Natural killer cell (primary cell): Measurements from ENCODE around the gene ATXN2L. TPM values are rescaled to one million over a fixed set of nuclear protein-coding genes. Genes with fewer than 3 reads are reported as not detected.

Experiments
- ATAC-seq, 3 donors: fragments of 150-1000 bp in 2 of 3; fragments of 200-7000 bp in 1 of 3; cut with Tn5 transposase; 1 replicate in 1 of 3; 2 replicates in 2 of 3; pipeline ENCODE4 v1.10.0; 2021; ENCODE audit warnings: mild to moderate bottlenecking in 2 of 3, moderate library complexity in 2 of 3
- DNase-seq, 2 donors: peaks; one replicate each; pipeline versions ENCODE4 v3.0.0 to v3.0.0-alpha.2; 2013 to 2021; ENCODE audit warnings: mixed read lengths in 1 of 2
- H3K27ac ChIP-seq: one replicate; pipeline ENCODE4 v1.5.1; 2013; ENCODE audit warnings: mild to moderate bottlenecking, low read length
- H3K27me3 ChIP-seq: one replicate; pipeline ENCODE4 v1.6.1; 2013; ENCODE audit warnings: low read length; ENCODE audit not compliant: control insufficient read depth, insufficient read depth
- H3K36me3 ChIP-seq: one replicate; pipeline ENCODE4 v1.6.1; 2013; ENCODE audit warnings: low read length; ENCODE audit not compliant: control insufficient read depth, insufficient read depth
- H3K4me1 ChIP-seq: one replicate; pipeline ENCODE4 v1.6.1; 2013; ENCODE audit warnings: low read length; ENCODE audit not compliant: control insufficient read depth, insufficient read depth
- H3K4me3 ChIP-seq: one replicate; pipeline ENCODE4 v1.5.1; 2013; ENCODE audit warnings: low read length
- H3K9me3 ChIP-seq: one replicate; pipeline ENCODE4 v1.6.1; 2013; ENCODE audit warnings: low read length; ENCODE audit not compliant: control insufficient read depth, insufficient read depth
- H3K27ac Mint-ChIP-seq, 2 donors: one replicate each; pipeline ENCODE4 v1.8.0; 2022; ENCODE audit warnings: mild to moderate bottlenecking in 2 of 2, mixed read lengths in 2 of 2, moderate library complexity in 1 of 2
- H3K27me3 Mint-ChIP-seq, 2 donors: one replicate each; pipeline ENCODE4 v1.8.0; 2022; ENCODE audit warnings: low read depth in 2 of 2, mixed read lengths in 2 of 2
- H3K36me3 Mint-ChIP-seq: one replicate; pipeline ENCODE4 v1.8.0; 2022; ENCODE audit warnings: mixed read lengths
- H3K4me1 Mint-ChIP-seq, 2 donors: one replicate each; pipeline ENCODE4 v1.8.0; 2022; ENCODE audit warnings: mixed read lengths in 2 of 2
- H3K4me3 Mint-ChIP-seq: one replicate; pipeline ENCODE4 v1.8.0; 2022; ENCODE audit warnings: mild to moderate bottlenecking, moderate library complexity, mixed read lengths
- H3K9me3 Mint-ChIP-seq, 2 donors: one replicate each; pipeline ENCODE4 v1.8.0; 2022; ENCODE audit warnings: mixed read lengths in 2 of 2
- WGBS: methylation state at CpG from one replicate; pipeline ENCODE4 v1.1.7; 2013; ENCODE audit warnings: missing lambda C conversion rate; ENCODE audit not compliant: insufficient coverage; 5-methylcytosine and 5-hydroxymethylcytosine counted together
- intact Hi-C: fragments of 100-400 bp; cut with micrococcal nuclease; formaldehyde crosslinking; loops from one replicate; pipeline ENCODE4 v1.14.2; 2022
- total RNA-seq, 4 donors: library from RNA; stranded (reverse); fragments of 120-200 nt in 1 of 4; gene quantifications; one replicate each; pipeline versions ENCODE4 v1.2.3 to v1.2.4, GENCODE V29; 2013 to 2022
- TF ChIP-seq, protein P1 (sequence below): fragments of 200-600 bp; IDR thresholded peaks from one replicate; pipeline ENCODE4 v1.8.0; 2022; ENCODE audit warnings: antibody characterized with exemption

Gene ATXN2L
- total RNA-seq, 3 donors from 2014 or later (not counting 1 experiment from before 2014, with no cell fraction given) = 350 to 451 (median 416) TPM

DNA sequence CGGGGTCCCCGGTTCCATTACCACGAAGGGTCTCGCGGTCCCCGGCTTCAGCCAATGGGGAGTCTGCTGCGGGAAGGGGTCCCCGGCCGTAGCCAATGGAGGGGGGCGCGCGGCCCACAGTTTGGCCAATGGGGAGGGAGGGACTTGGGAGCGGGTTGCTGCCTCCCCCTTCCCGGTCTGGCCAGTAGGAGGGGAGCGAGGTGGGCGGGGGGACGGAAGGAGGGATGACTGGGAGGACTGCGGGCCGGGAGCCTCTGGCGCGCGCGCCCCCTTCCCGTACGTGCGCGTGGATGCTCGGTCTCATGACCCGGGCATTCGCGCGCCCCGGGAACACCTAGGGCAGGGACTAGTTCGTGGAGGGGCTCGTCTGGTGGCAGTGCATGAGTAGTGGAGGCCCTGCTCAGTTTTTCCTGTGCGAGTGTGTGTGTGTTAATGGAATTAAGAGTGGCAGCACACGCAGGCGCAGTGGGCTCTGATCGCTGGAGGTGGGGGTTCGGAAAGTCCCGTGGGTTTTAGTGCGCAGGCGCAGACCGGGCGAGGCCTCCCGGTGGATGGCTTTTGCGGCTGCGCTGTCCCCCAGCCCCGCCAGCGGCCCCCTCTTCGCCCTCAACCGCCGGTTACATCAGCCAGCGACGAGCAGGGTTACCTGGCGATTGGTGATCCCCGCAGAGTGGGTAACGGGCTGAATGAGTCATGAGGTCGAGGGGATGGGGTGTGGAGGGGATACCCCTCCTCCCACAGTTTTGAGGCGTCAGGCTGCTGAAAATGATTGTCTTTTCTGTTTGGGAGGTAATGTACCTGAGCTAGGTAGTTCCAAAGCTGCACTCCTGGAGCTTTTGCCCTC is 1.3 kb downstream of the ATXN2L start:
- no peaks in the 10 kb centered on the region for H3K27me3 ChIP-seq
- ATAC-seq (peak; percentile 61 to 77 (median 68)), DNase-seq (peak; percentile 94 to 98)
- Mint-ChIP-seq H3K4me1 (peaks cover 33 to 36% of the 10 kb centered on the region in 2 donors), H3K27ac (peak overlapping the region; percentile 96 to 99), H3K27me3 (no peaks in the 10 kb centered on the region), H3K4me3 (peak overlapping the region; percentile 94), H3K36me3 (peaks cover 12% of the 10 kb centered on the region), H3K9me3 (no peaks in the 10 kb centered on the region)
- H3K36me3 ChIP-seq = peaks cover 35% of the 10 kb centered on the region
- intact Hi-C loops = loop anchor here (1.0 to 5.0 kb wide), 5 partner anchors 22 to 1828 kb away; partner anchors contain the start of genes PRR14, RABEP2, SH2B1 and TUFM
- peaks cover 20% of the 10 kb centered on the region for H3K4me1 ChIP-seq
- H3K27ac ChIP-seq = peak overlapping the region; percentile 98
- H3K4me3 ChIP-seq = peak overlapping the region; percentile 90
- no peaks in the 10 kb centered on the region for H3K9me3 ChIP-seq
- under 1% methylated on average over 57 of the region's 60 CpGs for WGBS
- TF ChIP-seq, protein P1, sequence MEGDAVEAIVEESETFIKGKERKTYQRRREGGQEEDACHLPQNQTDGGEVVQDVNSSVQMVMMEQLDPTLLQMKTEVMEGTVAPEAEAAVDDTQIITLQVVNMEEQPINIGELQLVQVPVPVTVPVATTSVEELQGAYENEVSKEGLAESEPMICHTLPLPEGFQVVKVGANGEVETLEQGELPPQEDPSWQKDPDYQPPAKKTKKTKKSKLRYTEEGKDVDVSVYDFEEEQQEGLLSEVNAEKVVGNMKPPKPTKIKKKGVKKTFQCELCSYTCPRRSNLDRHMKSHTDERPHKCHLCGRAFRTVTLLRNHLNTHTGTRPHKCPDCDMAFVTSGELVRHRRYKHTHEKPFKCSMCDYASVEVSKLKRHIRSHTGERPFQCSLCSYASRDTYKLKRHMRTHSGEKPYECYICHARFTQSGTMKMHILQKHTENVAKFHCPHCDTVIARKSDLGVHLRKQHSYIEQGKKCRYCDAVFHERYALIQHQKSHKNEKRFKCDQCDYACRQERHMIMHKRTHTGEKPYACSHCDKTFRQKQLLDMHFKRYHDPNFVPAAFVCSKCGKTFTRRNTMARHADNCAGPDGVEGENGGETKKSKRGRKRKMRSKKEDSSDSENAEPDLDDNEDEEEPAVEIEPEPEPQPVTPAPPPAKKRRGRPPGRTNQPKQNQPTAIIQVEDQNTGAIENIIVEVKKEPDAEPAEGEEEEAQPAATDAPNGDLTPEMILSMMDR = no peak

GRCh38 chr16:28824717-28824973 is 1.8 kb downstream of the ATXN2L start:
- Mint-ChIP-seq H3K9me3 (no peaks in the 10 kb centered on the region), H3K27me3 (no peaks in the 10 kb centered on the region), H3K36me3 (peaks cover 12% of the 10 kb centered on the region), H3K4me1 (peaks cover 33 to 36% of the 10 kb centered on the region in 2 donors), H3K4me3 (peak overlapping the region; percentile 94), H3K27ac (peak overlapping the region; percentile 96 to 99)
- DNase-seq (no peak), ATAC-seq (no peak)
- Histone ChIP-seq H3K9me3 (no peaks in the 10 kb centered on the region), H3K4me1 (peaks cover 20% of the 10 kb centered on the region), H3K36me3 (peaks cover 41% of the 10 kb centered on the region), H3K27me3 (no peaks in the 10 kb centered on the region), H3K27ac (peak overlapping the region; percentile 98), H3K4me3 (peak overlapping the region; percentile 90)
- intact Hi-C loops = loop anchor here (1.0 to 5.0 kb wide), 5 partner anchors 22 to 1828 kb away; partner anchors contain the start of genes PRR14, RABEP2, SH2B1 and TUFM
- WGBS = 46% methylated on average over 5 of the region's 5 CpGs
- TF ChIP-seq, protein P1 = no peak

DNA sequence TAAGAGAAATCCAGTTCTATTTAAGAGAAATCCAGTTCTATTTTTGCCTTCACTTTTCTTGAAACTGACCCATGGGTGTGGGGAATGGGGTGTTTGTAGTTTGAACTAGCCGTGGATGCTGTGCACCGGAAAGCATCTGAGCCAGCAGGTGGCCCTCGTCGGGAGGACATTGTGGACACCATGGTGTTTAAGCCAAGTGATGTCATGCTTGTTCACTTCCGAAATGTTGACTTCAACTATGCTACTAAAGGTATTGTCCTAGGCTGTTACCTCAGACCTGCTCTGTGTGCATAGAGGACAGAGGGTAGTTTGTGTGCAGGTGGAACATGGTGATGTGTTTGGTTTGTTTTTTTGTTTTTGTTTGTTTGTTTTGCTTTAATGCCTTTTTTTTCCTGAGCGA is 3.3 kb downstream of the ATXN2L start:
- H3K27me3 ChIP-seq = no peaks in the 10 kb centered on the region
- intact Hi-C loops = no loop called here
- ATAC-seq (no peak), DNase-seq (no peak)
- H3K4me3 ChIP-seq = no peak overlapping the region
- Mint-ChIP-seq H3K9me3 (no peaks in the 10 kb centered on the region), H3K4me1 (peaks cover 33 to 36% of the 10 kb centered on the region in 2 donors), H3K36me3 (peaks cover 12% of the 10 kb centered on the region), H3K27ac (peak overlapping the region; percentile 96 to 99), H3K27me3 (no peaks in the 10 kb centered on the region), H3K4me3 (peak overlapping the region; percentile 30)
- no peaks in the 10 kb centered on the region for H3K9me3 ChIP-seq
- TF ChIP-seq, protein P1 = no peak
- H3K4me1 ChIP-seq = peaks cover 20% of the 10 kb centered on the region
- WGBS = 90% methylated on average over 5 of the region's 6 CpGs
- peaks cover 56% of the 10 kb centered on the region for H3K36me3 ChIP-seq
- H3K27ac ChIP-seq = no peak overlapping the region
